HG02759 (cell line): Measurements from ENCODE around the gene MARCHF9.

Source experiments
- ATAC-seq: cut with Tn5 transposase; IDR thresholded peaks from one replicate; pipeline ENCODE4 v1.9.1; 2021; ENCODE audit warnings: mild to moderate bottlenecking, moderate library complexity; ENCODE audit not compliant: unreplicated experiment

Gene MARCHF9

GRCh38 chr12:57753756-57754337 is 1.1 kb upstream of the MARCHF9 start:
- no peak for ATAC-seq

- no peak for ATAC-seq
These were observed 221 bp downstream of the MARCHF9 start for GRCh38 chr12:57755194-57755453.

GRCh38 chr12:57755454-57756372 is 810 bp downstream of the MARCHF9 start:
- no peak for ATAC-seq

GRCh38 chr12:57756406-57757341 is 1.8 kb downstream of the MARCHF9 start:
- ATAC-seq, result peak; percentile 13

GRCh38 chr12:57757771-57758170 is 2.9 kb downstream of the MARCHF9 start:
- no peak for ATAC-seq

- no peak for ATAC-seq
These were observed 3.9 kb downstream of the MARCHF9 start for GRCh38 chr12:57758552-57759359.

GRCh38 chr12:57759360-57759980 is 4.6 kb downstream of the MARCHF9 start:
- ATAC-seq, result no peak

GRCh38 chr12:57760347-57760982 is 5.6 kb downstream of the MARCHF9 start:
- no peak for ATAC-seq

- ATAC-seq, result no peak
These were observed 6.6 kb downstream of the MARCHF9 start for GRCh38 chr12:57761391-57761998.

- ATAC-seq, result no peak
These were observed 7.6 kb downstream of the MARCHF9 start for GRCh38 chr12:57762463-57762862.

- no peak for ATAC-seq
These were observed 9.2 kb downstream of the MARCHF9 start for GRCh38 chr12:57763881-57764661.

- peak; percentile 14 for ATAC-seq
These were observed 9.7 kb downstream of the MARCHF9 start for GRCh38 chr12:57764662-57765002.

- peak; percentile 67 for ATAC-seq
These were observed 10.2 kb downstream of the MARCHF9 start for GRCh38 chr12:57765003-57765697.

- ATAC-seq, result peak; percentile 11
These were observed 11.0 kb downstream of the MARCHF9 start for GRCh38 chr12:57765698-57766463.

- no peak for ATAC-seq
These were observed 11.8 kb downstream of the MARCHF9 start, which contains the start of gene CYP27B1 for GRCh38 chr12:57766464-57767304. Gene CYP27B1 (minus strand): TSS chr12:57767078. CDS start chr12:57767041, 37 bp downstream.

GRCh38 chr12:57767305-57767698 is 12.4 kb downstream of the MARCHF9 start:
- no peak for ATAC-seq
